Measurements from ENCODE around the gene ASCL2. TPM values are rescaled to one million over a fixed set of nuclear protein-coding genes. Genes with fewer than 3 reads are reported as not detected.

ASCL2 gene
- total RNA-seq, 1 donor from 2014 or later = 1.7 TPM

DNA sequence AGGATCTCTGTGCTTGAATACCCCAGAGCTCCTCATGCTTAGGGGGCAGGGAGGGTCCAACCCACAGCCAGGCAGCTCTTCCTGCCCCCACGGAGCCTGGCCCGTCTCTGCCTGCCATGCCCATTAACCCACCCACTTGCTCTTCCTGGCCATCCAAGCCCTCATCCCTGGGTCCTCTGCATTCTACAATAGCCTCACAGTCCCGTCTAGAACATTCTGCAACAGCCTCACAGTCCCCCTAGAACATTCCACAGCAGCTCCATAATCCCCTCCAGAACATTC lies 46.5 kb upstream of the ASCL2 start:
- Histone ChIP-seq H3K36me3 (no peaks in the 10 kb centered on the region), H3K4me3 (no peak overlapping the region), H3K4me1 (peaks cover 29% of the 10 kb centered on the region), H3K27ac (no peak overlapping the region), H3K9me3 (peaks cover 5% of the 10 kb centered on the region), H3K27me3 (ENCODE audit: low read depth) (no peaks in the 10 kb centered on the region)
- ATAC-seq = no peak
- no peak for DNase-seq
- intact Hi-C loops (cut with DNase I) = no loop called here
- TF ChIP-seq, protein P1, sequence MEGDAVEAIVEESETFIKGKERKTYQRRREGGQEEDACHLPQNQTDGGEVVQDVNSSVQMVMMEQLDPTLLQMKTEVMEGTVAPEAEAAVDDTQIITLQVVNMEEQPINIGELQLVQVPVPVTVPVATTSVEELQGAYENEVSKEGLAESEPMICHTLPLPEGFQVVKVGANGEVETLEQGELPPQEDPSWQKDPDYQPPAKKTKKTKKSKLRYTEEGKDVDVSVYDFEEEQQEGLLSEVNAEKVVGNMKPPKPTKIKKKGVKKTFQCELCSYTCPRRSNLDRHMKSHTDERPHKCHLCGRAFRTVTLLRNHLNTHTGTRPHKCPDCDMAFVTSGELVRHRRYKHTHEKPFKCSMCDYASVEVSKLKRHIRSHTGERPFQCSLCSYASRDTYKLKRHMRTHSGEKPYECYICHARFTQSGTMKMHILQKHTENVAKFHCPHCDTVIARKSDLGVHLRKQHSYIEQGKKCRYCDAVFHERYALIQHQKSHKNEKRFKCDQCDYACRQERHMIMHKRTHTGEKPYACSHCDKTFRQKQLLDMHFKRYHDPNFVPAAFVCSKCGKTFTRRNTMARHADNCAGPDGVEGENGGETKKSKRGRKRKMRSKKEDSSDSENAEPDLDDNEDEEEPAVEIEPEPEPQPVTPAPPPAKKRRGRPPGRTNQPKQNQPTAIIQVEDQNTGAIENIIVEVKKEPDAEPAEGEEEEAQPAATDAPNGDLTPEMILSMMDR (IDR thresholded peaks at IDR 0.05) = no peak

DNA sequence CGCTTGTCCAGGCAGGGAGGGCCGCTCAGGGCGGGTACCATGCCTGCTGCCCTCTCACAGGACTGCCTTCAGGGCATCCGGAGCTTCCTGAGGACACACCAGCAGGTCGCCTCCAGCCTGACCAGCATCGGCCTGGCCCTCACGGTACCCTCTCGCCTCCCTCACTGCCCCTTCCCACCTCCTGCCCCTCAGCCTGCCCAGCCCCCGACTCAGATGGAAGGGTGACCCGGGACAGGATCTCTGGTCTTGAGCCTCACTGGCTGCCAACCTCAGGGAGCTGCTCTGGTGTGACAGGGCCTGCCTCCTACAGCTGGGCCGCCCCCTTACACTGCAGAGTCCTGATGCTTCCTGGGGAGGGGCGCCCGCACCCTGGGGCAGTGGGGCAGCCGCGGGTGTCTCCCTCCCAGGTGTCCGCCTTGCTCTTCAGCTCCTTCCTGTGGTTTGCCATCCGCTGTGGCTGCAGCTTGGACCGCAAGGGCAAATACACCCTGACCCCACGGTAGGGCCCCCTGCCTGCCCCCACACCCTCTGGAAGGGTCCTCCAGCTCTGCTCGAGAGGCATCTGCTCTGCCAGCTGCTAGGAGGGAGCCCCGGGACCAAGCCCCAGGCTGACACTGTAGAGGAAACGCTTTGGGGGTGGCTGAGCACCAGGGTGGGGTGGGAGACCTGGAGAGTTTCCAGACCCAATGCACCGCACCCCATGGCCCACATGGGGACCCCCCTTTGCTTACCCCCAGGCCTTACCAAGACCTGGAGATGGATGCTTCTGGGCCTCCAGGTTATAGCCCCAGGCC lies 46.0 kb upstream of the ASCL2 start:
- Histone ChIP-seq H3K27ac (no peak overlapping the region), H3K9me3 (peaks cover 5% of the 10 kb centered on the region), H3K27me3 (ENCODE audit: low read depth) (no peaks in the 10 kb centered on the region), H3K4me1 (peaks cover 29% of the 10 kb centered on the region), H3K36me3 (no peaks in the 10 kb centered on the region), H3K4me3 (no peak overlapping the region)
- intact Hi-C loops (cut with DNase I) = no loop called here
- DNase-seq = peak; percentile 44
- TF ChIP-seq, protein P1 (IDR thresholded peaks at IDR 0.05) = no peak
- no peak for ATAC-seq

DNA sequence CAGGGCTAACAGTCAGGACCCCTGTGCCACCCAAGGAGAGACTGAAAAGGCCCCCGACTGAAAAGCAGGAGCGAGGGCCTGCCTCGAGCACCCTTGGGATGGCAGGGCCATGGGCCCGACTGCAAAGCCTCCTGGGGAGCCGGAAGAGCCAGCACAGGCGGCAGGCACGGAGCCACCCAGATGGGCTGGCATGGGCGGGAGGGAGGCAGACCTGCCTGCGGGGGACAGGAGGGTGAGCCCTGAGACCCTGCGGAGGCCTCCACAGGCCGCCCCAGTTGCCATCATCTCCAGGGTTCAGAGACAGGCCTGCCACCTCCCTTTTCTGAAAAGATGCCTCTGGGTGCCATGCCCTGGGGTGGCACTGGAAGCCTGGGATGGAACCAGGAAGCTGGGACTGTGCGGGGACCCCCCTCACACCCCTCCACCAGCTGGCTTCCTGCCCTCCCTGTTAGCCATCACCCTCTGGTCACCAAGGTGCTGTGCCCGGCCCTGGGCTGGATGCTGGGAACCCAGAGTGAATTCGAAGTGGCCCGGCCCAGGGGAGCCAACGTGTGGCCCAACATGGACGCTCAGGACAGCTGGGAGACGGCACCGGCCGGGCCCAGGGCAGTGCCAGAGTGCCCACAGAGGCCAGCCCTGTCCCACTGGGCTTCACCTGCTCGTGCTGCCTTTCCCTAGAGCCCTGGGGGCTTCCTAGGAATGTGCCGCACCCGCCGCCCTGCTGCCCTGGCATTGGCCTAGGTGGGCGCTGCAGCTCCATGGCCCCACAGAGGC lies 45.2 kb upstream of the ASCL2 start:
- Histone ChIP-seq H3K27ac (peak overlapping the region; percentile 72), H3K4me1 (peaks cover 29% of the 10 kb centered on the region), H3K27me3 (ENCODE audit: low read depth) (no peaks in the 10 kb centered on the region), H3K36me3 (no peaks in the 10 kb centered on the region), H3K4me3 (no peak overlapping the region), H3K9me3 (peaks cover 5% of the 10 kb centered on the region)
- DNase-seq = peak; percentile 46
- TF ChIP-seq, protein P1 (IDR thresholded peaks at IDR 0.05) = no peak
- peak; percentile 5 to 32 for ATAC-seq
- intact Hi-C loops (cut with DNase I) = no loop called here

DNA sequence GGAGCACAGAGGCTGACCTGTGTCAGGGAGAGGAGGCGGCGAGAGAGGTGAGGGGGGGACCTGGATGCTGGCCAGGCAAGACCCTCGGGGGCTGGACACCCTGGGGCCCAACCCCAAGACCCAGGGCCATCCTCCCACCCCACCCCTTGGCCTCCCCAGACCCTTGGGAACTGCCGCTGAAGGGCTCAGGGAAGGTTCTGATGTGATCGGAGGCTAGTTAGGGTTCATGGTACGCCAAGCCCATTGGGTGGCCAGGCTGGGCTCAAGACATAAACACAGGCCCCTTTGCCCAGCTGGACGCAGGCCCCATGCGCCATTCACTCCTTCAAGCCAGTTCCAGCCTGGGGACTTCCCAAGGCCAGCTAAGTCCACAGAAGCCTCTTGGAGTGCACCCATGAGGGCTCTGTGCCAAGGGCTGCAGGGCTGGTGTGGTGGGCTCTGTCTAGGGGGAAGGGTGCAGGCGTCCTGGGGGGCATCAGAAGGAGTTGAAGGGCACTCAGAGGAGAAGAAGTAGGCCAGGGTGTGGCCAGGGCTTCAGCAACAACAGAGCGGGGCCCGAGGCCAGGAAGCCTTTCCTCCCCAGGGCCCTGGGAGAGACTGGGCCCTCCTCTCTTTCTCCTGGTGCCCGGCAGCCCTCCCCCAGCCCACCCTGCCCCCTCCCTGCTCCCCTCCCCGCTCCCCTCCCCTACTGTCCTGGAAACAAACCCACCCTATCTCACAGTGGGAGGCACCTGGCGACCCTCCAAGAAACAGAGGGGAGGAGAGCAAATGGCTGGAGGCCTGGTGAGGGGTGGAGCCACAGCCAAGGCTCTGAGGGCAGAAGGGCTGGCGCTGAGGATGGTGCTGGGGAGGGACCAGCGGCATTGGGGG lies 44.4 kb upstream of the ASCL2 start:
- Histone ChIP-seq H3K27me3 (ENCODE audit: low read depth) (no peaks in the 10 kb centered on the region), H3K27ac (peak overlapping the region; percentile 72), H3K36me3 (no peaks in the 10 kb centered on the region), H3K9me3 (peaks cover 5% of the 10 kb centered on the region), H3K4me1 (peaks cover 29% of the 10 kb centered on the region), H3K4me3 (peak overlapping the region; percentile 3)
- intact Hi-C loops (cut with DNase I) = no loop called here
- peak; percentile 78 to 85 for ATAC-seq
- TF ChIP-seq, protein P1 (IDR thresholded peaks at IDR 0.05) = no peak
- peak; percentile 81 for DNase-seq

DNA sequence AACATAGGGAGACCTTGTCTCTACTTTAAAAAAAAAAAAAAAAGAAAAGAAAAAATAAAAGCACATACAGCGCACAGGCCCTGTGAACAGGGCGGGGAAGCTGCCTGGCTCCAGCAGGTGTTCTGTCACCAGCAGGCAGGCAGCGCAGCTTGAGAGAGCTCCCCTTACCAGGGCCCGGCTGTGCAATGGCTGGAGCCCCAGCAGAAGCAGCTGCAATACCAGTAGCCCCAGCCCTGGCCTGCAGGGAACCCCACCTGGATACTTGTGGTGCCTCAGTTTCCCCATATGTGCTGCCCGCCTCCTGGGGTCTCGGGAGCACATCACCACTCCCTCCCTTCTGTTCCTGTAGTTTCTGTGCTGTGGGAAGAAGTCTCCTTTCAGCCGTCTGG lies 43.7 kb upstream of the ASCL2 start:
- intact Hi-C loops (cut with DNase I) = no loop called here
- DNase-seq (peak; percentile 44), ATAC-seq (no peak)
- peaks cover 5% of the 10 kb centered on the region for H3K9me3 ChIP-seq
- H3K4me3 ChIP-seq = no peak overlapping the region
- H3K27me3 ChIP-seq (ENCODE audit: low read depth) = no peaks in the 10 kb centered on the region
- H3K36me3 ChIP-seq = no peaks in the 10 kb centered on the region
- TF ChIP-seq, protein P1 (IDR thresholded peaks at IDR 0.05) = no peak
- peak overlapping the region; percentile 72 for H3K27ac ChIP-seq
- peaks cover 29% of the 10 kb centered on the region for H3K4me1 ChIP-seq

All from lower lobe of right lung (tissue), 2 donors.